ENCODE measurements around the gene PTPRD. TPM values are rescaled to one million over a fixed set of nuclear protein-coding genes. Genes with fewer than 3 reads are reported as not detected.

PTPRD gene
- total and polyA plus RNA-seq, 2 donors: 2.2 to 13.5 TPM

DNA sequence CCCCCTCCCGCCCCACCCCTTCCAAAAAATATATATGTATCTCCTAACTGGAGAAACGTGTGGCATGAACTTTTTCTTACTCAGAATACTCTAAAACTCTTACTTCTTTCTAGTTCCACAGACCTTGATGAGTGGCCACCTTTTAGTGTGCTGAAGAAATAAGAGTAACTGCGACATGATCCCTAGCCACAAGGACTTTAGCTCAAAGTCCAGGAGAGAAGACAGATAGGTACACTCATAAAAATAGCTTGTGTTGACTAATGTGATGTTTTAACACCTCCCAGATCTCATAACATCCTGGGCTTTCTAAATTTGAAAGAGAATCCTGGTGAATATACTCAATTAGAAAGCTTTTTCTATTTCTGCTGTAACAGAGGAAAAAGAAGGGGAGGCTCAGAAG is 1808.2 kb downstream of the PTPRD start:
- 94% methylated on average over 3 of the region's 3 CpGs for WGBS
- Histone ChIP-seq H3K36me3 (ENCODE audit: control insufficient read depth in 2 of 2, insufficient read depth in 2 of 2, low read length in 1 of 2) (no peaks in the 10 kb centered on the region), H3K4me3 (ENCODE audit: low read length in 2 of 2) (no peak overlapping the region), H3K27me3 (ENCODE audit: control insufficient read depth in 2 of 2, insufficient read depth in 1 of 2, low read length in 1 of 2) (no peaks in the 10 kb centered on the region), H3K9me3 (ENCODE audit: control insufficient read depth in 2 of 2, insufficient read depth in 1 of 2, low read length in 1 of 2) (no peaks in the 10 kb centered on the region), H3K4me1 (ENCODE audit: control insufficient read depth in 2 of 2, insufficient read depth in 2 of 2, low read length in 2 of 2) (no peaks in the 10 kb centered on the region), H3K27ac (ENCODE audit: low read depth in 1 of 2, low read length in 1 of 2) (no peak overlapping the region)
- DNase-seq (ENCODE audit: low read depth in 6 of 9, low spot score in 9 of 9): no peak

DNA sequence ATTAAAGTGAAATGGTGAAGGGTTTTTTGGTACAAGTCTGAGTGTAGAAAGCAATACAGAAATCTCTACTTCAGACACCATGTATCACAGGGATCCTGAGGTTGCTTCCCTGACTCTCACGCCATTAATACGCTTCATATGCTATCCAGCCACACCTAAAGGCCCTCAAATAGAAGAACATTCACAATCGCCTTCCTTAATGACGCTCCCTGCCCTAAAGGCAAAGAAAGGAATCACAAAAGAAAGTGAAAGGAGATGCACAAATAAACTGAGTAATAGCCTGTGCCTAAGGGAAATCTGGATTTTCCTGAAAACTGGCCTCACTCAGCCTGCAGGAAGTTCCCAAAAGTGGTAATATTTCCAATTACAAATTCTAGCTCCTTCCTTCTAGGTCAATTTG is 1810.6 kb downstream of the PTPRD start:
- H3K4me1 ChIP-seq (ENCODE audit: control insufficient read depth in 2 of 2, insufficient read depth in 2 of 2, low read length in 2 of 2): no peaks in the 10 kb centered on the region
- no peaks in the 10 kb centered on the region for H3K36me3 ChIP-seq (ENCODE audit: control insufficient read depth in 2 of 2, insufficient read depth in 2 of 2, low read length in 1 of 2)
- WGBS: 96% methylated on average over 4 of the region's 4 CpGs
- H3K9me3 ChIP-seq (ENCODE audit: control insufficient read depth in 2 of 2, insufficient read depth in 1 of 2, low read length in 1 of 2): no peaks in the 10 kb centered on the region
- H3K27ac ChIP-seq (ENCODE audit: low read depth in 1 of 2, low read length in 1 of 2): no peak overlapping the region
- DNase-seq (ENCODE audit: low read depth in 6 of 9, low spot score in 9 of 9): no peak
- H3K4me3 ChIP-seq (ENCODE audit: low read length in 2 of 2): no peak overlapping the region
- H3K27me3 ChIP-seq (ENCODE audit: control insufficient read depth in 2 of 2, insufficient read depth in 1 of 2, low read length in 1 of 2): no peaks in the 10 kb centered on the region

DNA sequence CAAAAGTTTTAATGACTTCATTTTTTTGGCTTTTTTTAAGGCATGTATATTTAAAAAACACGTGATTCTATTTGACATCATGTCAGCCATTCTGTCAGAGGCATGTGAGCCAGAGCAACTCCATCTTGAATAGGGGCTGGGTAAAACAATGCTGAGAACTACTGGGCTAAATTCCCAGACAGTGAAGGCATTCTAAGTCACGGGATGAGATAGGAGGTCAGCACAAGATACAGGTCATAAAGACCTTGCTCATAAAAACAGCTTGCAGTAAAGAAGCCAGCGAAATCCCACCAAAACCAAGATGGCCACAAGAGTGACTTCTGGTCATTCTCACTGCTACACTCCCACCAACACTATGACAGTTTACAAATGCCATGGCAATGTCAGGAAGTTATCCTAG is 1812.6 kb downstream of the PTPRD start:
- no peak overlapping the region for H3K27ac ChIP-seq (ENCODE audit: low read depth in 1 of 2, low read length in 1 of 2)
- H3K9me3 ChIP-seq (ENCODE audit: control insufficient read depth in 2 of 2, insufficient read depth in 1 of 2, low read length in 1 of 2): no peaks in the 10 kb centered on the region
- no peaks in the 10 kb centered on the region for H3K27me3 ChIP-seq (ENCODE audit: control insufficient read depth in 2 of 2, insufficient read depth in 1 of 2, low read length in 1 of 2)
- no peak overlapping the region for H3K4me3 ChIP-seq (ENCODE audit: low read length in 2 of 2)
- H3K36me3 ChIP-seq (ENCODE audit: control insufficient read depth in 2 of 2, insufficient read depth in 2 of 2, low read length in 1 of 2): no peaks in the 10 kb centered on the region
- no peaks in the 10 kb centered on the region for H3K4me1 ChIP-seq (ENCODE audit: control insufficient read depth in 2 of 2, insufficient read depth in 2 of 2, low read length in 2 of 2)
- DNase-seq (ENCODE audit: low read depth in 6 of 9, low spot score in 9 of 9): no peak
- 98% methylated on average over 3 of the region's 3 CpGs for WGBS

DNA sequence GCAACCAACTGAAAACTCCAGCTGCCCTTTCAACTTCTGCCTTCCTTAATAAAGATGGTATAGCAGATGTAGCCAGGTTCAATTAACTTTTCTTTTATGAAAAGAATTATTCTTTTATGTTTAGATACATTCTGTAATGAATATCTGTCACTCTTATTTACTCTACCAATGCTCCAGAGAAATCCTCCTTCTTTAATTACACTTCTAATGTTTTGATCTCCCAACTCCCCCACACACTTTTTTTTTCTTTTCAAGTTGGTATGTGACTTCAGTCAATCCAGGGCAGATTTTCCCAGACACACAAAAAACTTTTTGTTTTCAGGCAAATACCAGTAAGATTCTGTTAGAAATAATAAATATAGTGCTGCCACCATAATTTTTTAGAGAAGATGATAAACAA is 1813.2 kb downstream of the PTPRD start:
- Histone ChIP-seq H3K9me3 (ENCODE audit: control insufficient read depth in 2 of 2, insufficient read depth in 1 of 2, low read length in 1 of 2) (no peaks in the 10 kb centered on the region), H3K27me3 (ENCODE audit: control insufficient read depth in 2 of 2, insufficient read depth in 1 of 2, low read length in 1 of 2) (no peaks in the 10 kb centered on the region), H3K36me3 (ENCODE audit: control insufficient read depth in 2 of 2, insufficient read depth in 2 of 2, low read length in 1 of 2) (no peaks in the 10 kb centered on the region), H3K4me1 (ENCODE audit: control insufficient read depth in 2 of 2, insufficient read depth in 2 of 2, low read length in 2 of 2) (no peaks in the 10 kb centered on the region), H3K27ac (ENCODE audit: low read depth in 1 of 2, low read length in 1 of 2) (no peak overlapping the region), H3K4me3 (ENCODE audit: low read length in 2 of 2) (no peak overlapping the region)
- no peak for DNase-seq (ENCODE audit: low read depth in 6 of 9, low spot score in 9 of 9)

DNA sequence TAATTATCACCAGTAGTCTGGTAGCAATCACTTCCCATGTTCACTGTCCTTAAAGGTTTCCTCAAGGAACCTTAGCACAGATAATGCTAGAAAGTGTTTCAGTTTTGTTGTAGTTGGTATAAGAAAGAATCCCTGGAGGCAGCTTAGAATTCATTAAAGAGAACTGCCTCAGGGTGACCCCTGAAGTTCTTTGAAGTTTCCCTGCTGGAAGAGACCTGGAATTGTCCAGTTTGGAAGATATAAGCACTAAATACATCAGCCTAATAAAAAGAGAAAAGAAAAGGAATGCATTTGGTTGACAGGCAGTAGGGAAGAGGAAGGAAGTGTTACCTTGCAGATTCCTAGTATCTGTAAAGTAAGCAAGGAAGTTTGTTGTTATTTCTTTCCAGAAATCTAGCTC is 1813.6 kb downstream of the PTPRD start:
- H3K4me3 ChIP-seq (ENCODE audit: low read length in 2 of 2): no peak overlapping the region
- H3K36me3 ChIP-seq (ENCODE audit: control insufficient read depth in 2 of 2, insufficient read depth in 2 of 2, low read length in 1 of 2): no peaks in the 10 kb centered on the region
- no peak overlapping the region for H3K27ac ChIP-seq (ENCODE audit: low read depth in 1 of 2, low read length in 1 of 2)
- DNase-seq (ENCODE audit: low read depth in 6 of 9, low spot score in 9 of 9): no peak
- H3K4me1 ChIP-seq (ENCODE audit: control insufficient read depth in 2 of 2, insufficient read depth in 2 of 2, low read length in 2 of 2): no peaks in the 10 kb centered on the region
- no peaks in the 10 kb centered on the region for H3K9me3 ChIP-seq (ENCODE audit: control insufficient read depth in 2 of 2, insufficient read depth in 1 of 2, low read length in 1 of 2)
- H3K27me3 ChIP-seq (ENCODE audit: control insufficient read depth in 2 of 2, insufficient read depth in 1 of 2, low read length in 1 of 2): no peaks in the 10 kb centered on the region

DNA sequence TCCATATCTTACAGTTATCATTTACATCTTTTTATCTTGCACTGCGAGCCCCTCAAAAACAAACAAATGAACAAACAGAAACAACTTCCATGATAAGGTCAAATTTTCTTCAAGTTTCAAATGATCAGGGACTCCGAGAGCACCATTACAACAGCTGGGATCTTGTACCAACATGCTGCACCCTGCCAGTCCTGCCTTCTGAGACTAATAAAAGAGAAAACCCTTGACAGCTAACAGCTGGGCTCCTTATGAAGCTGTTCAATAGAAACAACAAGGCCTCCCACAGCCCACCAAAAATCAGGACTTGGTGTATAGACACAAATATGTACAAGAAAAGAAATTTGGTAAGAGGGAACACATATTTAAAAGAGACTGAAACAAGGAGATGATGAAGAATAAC is 1828.0 kb downstream of the PTPRD start:
- Histone ChIP-seq H3K27ac (ENCODE audit: low read depth in 1 of 2, low read length in 1 of 2) (no peak overlapping the region), H3K9me3 (ENCODE audit: control insufficient read depth in 2 of 2, insufficient read depth in 1 of 2, low read length in 1 of 2) (no peaks in the 10 kb centered on the region), H3K27me3 (ENCODE audit: control insufficient read depth in 2 of 2, insufficient read depth in 1 of 2, low read length in 1 of 2) (no peaks in the 10 kb centered on the region), H3K4me1 (ENCODE audit: control insufficient read depth in 2 of 2, insufficient read depth in 2 of 2, low read length in 2 of 2) (no peaks in the 10 kb centered on the region), H3K4me3 (ENCODE audit: low read length in 2 of 2) (no peak overlapping the region), H3K36me3 (ENCODE audit: control insufficient read depth in 2 of 2, insufficient read depth in 2 of 2, low read length in 1 of 2) (no peaks in the 10 kb centered on the region)
- 93% methylated on average over 2 of the region's 2 CpGs for WGBS
- no peak for DNase-seq (ENCODE audit: low read depth in 6 of 9, low spot score in 9 of 9)

DNA sequence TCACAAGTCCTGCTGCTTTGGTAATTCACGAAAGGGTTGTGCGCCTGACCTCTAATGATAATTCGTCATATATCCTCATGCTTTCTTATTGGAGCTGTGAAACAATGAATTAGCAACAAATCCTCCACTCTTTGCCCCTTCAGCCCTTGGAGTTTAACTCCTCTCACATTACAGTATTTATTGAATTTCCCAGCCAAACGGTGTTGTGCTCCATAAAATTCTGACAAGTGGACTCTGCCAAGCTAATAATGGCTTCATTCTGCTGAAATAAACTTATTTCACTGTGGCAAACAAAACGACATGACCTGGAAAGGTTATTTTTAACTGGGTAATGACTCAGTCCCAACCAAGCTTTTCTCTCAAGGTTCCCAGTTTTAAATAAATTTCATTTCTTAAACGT is 1828.9 kb downstream of the PTPRD start:
- Histone ChIP-seq H3K4me1 (ENCODE audit: control insufficient read depth in 2 of 2, insufficient read depth in 2 of 2, low read length in 2 of 2) (no peaks in the 10 kb centered on the region), H3K27ac (ENCODE audit: low read depth in 1 of 2, low read length in 1 of 2) (no peak overlapping the region), H3K9me3 (ENCODE audit: control insufficient read depth in 2 of 2, insufficient read depth in 1 of 2, low read length in 1 of 2) (no peaks in the 10 kb centered on the region), H3K36me3 (ENCODE audit: control insufficient read depth in 2 of 2, insufficient read depth in 2 of 2, low read length in 1 of 2) (no peaks in the 10 kb centered on the region), H3K27me3 (ENCODE audit: control insufficient read depth in 2 of 2, insufficient read depth in 1 of 2, low read length in 1 of 2) (no peaks in the 10 kb centered on the region), H3K4me3 (ENCODE audit: low read length in 2 of 2) (no peak overlapping the region)
- WGBS: 94% methylated on average over 6 of the region's 6 CpGs
- no peak for DNase-seq (ENCODE audit: low read depth in 6 of 9, low spot score in 9 of 9)

DNA sequence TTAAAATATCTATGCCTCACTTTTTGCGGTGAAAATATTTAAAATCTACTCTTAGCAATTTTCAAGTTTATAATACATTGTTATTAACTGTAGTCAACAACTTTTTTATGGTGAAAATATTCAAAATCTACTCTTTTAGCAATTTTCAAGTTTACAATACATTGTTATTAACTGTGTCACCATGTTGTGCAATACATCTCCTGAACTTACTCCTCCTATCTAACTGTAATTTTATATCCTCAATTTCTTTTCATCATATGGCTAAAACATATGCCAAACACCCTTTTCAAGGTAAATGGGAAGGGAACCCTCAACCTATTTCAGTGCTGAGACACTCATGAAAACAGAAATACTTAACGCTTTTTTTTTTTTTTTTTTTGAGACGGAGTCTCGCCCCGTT is 1830.6 kb downstream of the PTPRD start:
- Histone ChIP-seq H3K9me3 (ENCODE audit: control insufficient read depth in 2 of 2, insufficient read depth in 1 of 2, low read length in 1 of 2) (no peaks in the 10 kb centered on the region), H3K36me3 (ENCODE audit: control insufficient read depth in 2 of 2, insufficient read depth in 2 of 2, low read length in 1 of 2) (no peaks in the 10 kb centered on the region), H3K4me3 (ENCODE audit: low read length in 2 of 2) (no peak overlapping the region), H3K27me3 (ENCODE audit: control insufficient read depth in 2 of 2, insufficient read depth in 1 of 2, low read length in 1 of 2) (no peaks in the 10 kb centered on the region), H3K27ac (ENCODE audit: low read depth in 1 of 2, low read length in 1 of 2) (no peak overlapping the region), H3K4me1 (ENCODE audit: control insufficient read depth in 2 of 2, insufficient read depth in 2 of 2, low read length in 2 of 2) (peaks cover 0 to 3% of the 10 kb centered on the region in 2 donors)
- over 99% methylated on average over 5 of the region's 5 CpGs for WGBS
- no peak for DNase-seq (ENCODE audit: low read depth in 6 of 9, low spot score in 9 of 9)

DNA sequence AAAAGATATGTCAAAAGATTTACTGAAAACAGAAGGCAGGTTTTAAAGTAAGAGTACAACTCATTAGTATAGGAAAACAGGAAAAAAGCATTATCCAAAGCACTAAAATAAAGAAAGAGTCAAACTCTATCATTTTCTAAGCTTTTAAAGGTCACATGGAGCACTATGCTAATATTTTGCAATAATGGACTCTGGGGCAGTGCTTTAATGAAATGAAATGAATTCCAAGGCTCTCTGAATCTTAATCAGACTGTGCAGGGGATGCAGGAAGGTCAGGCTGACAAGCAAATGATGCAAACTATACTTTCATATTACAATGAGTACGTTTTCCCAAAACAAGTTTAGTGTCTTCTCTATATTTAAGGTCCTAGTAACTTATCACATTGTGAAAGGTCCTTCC is 1831.3 kb downstream of the PTPRD start:
- DNase-seq (ENCODE audit: low read depth in 6 of 9, low spot score in 9 of 9): no peak
- Histone ChIP-seq H3K4me3 (ENCODE audit: low read length in 2 of 2) (no peak overlapping the region), H3K9me3 (ENCODE audit: control insufficient read depth in 2 of 2, insufficient read depth in 1 of 2, low read length in 1 of 2) (no peaks in the 10 kb centered on the region), H3K27me3 (ENCODE audit: control insufficient read depth in 2 of 2, insufficient read depth in 1 of 2, low read length in 1 of 2) (no peaks in the 10 kb centered on the region), H3K36me3 (ENCODE audit: control insufficient read depth in 2 of 2, insufficient read depth in 2 of 2, low read length in 1 of 2) (no peaks in the 10 kb centered on the region), H3K27ac (ENCODE audit: low read depth in 1 of 2, low read length in 1 of 2) (no peak overlapping the region), H3K4me1 (ENCODE audit: control insufficient read depth in 2 of 2, insufficient read depth in 2 of 2, low read length in 2 of 2) (peaks cover 0 to 3% of the 10 kb centered on the region in 2 donors)
- 93% methylated on average over 1 of the region's 1 CpG for WGBS

DNA sequence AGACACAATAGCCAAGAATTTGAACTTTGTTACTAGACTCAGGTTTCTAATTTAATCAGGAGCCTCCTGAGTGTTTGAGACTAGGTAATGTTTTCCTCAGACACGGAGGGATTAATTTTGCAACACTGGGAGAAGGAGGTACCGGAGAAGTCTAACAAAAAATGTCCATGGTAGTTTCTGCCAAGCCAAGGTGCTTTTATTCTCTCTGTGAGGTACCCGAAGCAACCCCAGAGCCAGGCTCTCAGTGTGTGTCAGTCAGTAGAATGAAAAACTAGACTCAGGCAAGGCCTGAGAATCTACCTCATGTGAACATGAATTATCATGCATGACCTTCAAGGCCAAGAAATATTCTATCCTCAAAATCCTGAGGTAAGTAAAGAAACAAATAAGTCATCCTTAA is 1832.4 kb downstream of the PTPRD start:
- no peaks in the 10 kb centered on the region for H3K36me3 ChIP-seq (ENCODE audit: control insufficient read depth in 2 of 2, insufficient read depth in 2 of 2, low read length in 1 of 2)
- no peak overlapping the region for H3K27ac ChIP-seq (ENCODE audit: low read depth in 1 of 2, low read length in 1 of 2)
- H3K27me3 ChIP-seq (ENCODE audit: control insufficient read depth in 2 of 2, insufficient read depth in 1 of 2, low read length in 1 of 2): no peaks in the 10 kb centered on the region
- peaks cover 0 to 3% of the 10 kb centered on the region in 2 donors for H3K4me1 ChIP-seq (ENCODE audit: control insufficient read depth in 2 of 2, insufficient read depth in 2 of 2, low read length in 2 of 2)
- H3K9me3 ChIP-seq (ENCODE audit: control insufficient read depth in 2 of 2, insufficient read depth in 1 of 2, low read length in 1 of 2): no peaks in the 10 kb centered on the region
- DNase-seq (ENCODE audit: low read depth in 6 of 9, low spot score in 9 of 9): no peak
- no peak overlapping the region for H3K4me3 ChIP-seq (ENCODE audit: low read length in 2 of 2)
- WGBS: 73% methylated on average over 3 of the region's 3 CpGs

Data from thymus (tissue), 11 donors.